ENCODE measurements around the gene RAI2.
"Not testable (repeated sequence)": the region's sequence is repeated elsewhere in the genome, so short reads cannot be mapped to it uniquely, and the experiment has no call there.

Gene RAI2

GRCh38 chrX:17786554-17787347 is 74.3 kb downstream of the RAI2 start:
- DNase-seq (ENCODE audit: low read depth in 2 of 2), result not testable (repeated sequence)

DNA sequence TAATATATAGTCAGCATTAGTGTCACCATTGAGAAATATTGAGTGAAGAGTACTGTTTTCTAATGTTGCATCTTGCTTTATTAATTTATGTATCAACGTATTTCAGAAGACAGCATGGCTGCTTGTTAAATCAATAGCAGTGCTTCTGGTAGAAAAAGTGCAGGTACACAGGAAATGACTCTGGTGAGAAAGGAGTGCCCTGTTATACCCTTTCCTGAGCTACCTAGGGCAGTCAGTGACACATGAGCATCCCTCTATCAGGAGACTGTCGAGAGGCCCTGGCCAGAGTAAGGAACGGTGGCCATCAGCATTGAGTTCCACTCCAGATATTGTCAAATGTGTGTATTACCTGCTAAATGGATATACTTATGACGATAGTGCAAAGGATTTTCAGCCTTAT is 81.7 kb downstream of the RAI2 start:
- DNase-seq (ENCODE audit: low read depth in 2 of 2), result no peak

DNA sequence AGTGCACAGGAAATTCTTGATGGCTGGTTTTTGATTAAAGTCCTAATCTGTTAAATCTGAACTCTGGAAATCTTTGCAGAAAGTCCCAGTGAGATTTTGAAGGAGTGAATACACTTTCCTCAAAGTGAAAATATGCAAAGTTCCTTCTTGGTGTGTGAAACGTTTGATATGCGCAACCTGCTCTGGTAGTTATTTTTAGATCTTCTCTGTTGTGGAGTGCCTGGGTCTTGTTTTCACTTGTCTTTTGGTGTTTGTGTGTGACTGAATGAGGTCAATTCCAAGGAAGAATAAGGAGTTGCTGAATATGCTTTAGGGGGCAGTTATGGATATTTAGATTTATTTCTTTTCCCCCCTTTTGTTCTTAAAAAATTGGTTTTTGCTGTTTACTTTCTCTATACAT is 82.1 kb downstream of the RAI2 start:
- DNase-seq (ENCODE audit: low read depth in 2 of 2), result no peak

GRCh38 chrX:17774053-17774452 is 87.0 kb downstream of the RAI2 start:
- DNase-seq (ENCODE audit: low read depth in 2 of 2), result no peak

DNA sequence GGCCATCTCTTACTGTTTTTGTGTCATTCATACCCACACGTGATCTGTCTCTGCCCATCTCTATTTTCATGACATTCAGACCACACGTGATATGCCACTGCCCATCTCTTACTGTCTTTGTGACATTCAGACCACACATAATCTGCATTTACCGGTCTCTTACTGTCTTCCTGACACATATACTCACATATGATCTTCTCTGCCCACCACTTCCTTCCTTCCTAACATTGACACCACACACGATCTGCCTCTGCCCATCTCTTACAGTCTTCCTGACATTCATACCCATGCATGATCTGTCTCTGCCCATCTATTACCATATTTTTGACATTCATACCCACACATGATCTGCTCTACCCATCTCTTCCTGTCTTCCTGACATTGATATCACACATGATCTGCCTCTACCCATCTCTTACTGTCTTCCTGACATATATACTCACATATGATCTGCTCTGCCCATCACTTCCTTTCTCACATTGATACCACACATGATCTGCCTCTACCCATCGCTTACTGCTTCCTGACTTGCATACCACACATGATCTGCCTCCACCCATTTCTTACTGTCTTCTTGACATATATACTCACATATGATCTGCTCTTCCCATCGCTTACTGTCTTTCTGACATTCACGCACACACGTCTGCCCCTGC is 87.7 kb downstream of the RAI2 start:
- DNase-seq (ENCODE audit: low read depth in 2 of 2), result no peak

DNA sequence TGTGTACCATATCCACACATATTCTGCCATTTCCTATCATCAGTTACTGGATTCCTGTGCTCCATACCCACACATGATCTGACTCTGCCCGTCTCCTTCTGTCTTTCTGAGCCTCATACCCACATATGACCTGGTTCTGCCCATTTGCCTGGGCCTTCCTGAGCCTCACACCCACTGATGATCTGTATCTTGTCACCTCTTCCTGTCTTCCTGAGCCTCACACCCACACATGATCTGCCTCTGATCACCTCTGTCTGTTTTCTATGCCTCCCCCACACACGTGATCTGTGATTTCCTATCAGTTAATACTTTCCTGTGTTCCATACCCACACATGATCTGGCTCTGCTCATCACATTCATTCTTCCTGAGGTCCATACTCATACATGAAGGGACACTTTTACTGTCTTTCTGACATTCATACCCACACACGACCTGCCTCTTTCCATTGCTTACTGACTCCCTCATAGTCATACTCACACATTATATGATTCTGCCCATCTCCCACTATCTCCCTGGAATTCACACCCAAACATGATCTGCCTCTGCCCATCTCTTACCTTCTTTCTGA is 91.3 kb downstream of the RAI2 start:
- no peak for DNase-seq (ENCODE audit: low read depth in 2 of 2)

DNA sequence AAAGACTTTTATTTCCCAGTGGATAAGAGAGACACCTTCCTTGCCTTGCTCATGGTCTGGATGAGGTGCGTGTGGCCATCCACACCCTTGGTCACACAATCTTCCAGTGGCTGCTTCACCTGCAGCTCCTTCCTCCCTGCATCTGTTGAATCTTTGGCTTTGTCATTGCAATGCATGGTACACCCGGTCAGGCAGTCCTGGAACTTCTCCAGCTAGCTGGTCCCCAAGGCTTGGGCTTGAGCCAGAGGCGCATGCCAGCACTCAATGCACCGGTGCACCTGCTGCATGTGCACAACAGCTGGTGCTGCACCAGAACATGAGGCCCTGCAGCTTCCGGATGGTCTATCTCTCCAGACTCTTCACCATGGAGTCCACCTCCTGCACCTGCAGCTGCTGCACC is 92.1 kb downstream of the RAI2 start:
- DNase-seq (ENCODE audit: low read depth in 2 of 2), result no peak

DNA sequence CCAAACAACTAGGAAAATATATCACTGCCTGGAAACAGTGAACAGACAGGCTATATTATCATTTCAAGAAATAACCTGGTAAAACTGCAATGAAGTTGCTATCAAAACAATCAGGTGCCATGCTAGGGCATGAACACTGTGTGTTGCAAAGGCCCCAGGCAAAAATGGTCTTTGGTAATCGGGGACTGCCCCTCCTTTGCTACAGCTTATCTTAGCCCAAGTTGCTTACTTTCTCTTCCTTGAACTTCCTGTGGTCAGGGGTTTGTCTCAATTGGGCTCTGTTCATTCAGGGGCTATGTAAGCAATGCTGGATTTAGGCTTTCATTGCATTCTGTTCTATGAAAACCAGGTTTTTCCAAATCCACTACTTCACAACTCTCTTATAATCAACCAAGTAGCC is 93.4 kb downstream of the RAI2 start:
- no peak for DNase-seq (ENCODE audit: low read depth in 2 of 2)

DNA sequence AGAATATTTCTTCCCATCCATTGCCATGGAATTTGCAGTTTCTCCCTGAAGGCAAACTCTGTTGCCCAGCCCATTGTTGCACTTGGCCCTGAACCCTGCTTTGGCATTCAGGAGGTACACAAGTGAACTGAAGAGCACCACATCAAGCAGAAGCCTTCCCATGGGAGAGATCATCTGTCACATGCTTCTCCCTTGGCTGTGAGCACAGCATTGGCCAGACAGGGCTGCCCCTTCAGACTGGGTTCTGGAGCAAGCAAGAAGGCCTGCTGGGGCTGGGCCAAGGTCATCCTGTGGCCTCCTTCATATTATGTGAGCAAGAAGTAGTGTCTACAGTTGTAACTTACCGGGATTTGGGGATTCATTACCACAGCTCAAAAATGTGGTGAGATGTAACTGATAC is 101.1 kb downstream of the RAI2 start:
- DNase-seq (ENCODE audit: low read depth in 2 of 2), result no peak

DNA sequence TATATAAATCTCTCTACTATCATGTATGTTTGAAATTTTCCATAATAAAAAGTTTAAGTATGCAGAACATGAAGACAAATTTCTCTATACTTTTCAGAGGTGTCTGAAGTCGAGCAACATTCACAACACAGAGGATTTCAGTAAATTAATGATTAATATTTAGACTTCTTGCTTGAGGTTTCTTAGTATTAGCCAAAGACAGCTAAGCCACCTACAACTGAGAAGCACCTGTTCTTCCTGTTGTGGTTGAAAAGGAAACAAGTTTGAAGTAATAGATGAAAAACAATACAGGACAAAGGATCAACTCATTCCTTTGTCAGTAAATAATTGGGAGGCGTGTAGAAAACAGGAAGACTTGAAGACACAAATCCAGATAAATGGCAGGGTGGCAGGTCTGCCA is 102.7 kb downstream of the RAI2 start:
- no peak for DNase-seq (ENCODE audit: low read depth in 2 of 2)

DNA sequence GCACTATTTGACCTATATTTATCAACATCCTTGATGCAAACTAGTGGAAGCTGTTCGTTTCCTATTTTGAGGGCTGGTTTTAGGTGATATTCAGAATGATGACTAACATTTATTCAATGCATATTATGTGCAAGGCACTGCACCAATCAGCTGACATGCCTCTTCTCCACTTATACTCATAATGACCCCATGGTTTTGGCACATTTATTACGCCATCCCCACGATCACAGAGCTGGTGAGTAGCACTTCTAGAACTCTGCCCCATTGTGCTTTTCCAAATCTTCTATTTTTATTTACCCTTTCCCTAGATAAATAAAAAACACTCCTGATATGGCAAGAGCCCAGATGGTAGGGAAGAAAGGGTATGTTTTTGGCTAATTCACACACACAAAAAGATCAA is 110.7 kb downstream of the RAI2 start:
- DNase-seq (ENCODE audit: low read depth in 2 of 2), result no peak
